Fibroblast of the aortic adventitia (primary cell): Measurements from ENCODE around the gene SDF4. TPM values are rescaled to one million over a fixed set of nuclear protein-coding genes. Genes with fewer than 3 reads are reported as not detected.

Experiments used
- DNase-seq: peaks from one replicate; pipeline ENCODE4 v3.0.0-alpha.2; 2010; ENCODE audit warnings: low read depth
- H3K4me3 ChIP-seq: 2 replicates; pipeline ENCODE4 v1.5.1; 2011; ENCODE audit warnings: low read depth, mild to moderate bottlenecking, control low read depth, low read length, moderate library complexity
- total RNA-seq: library from RNA; depleted of rRNA; stranded (reverse); fragments of >200 nt; gene quantifications from 2 replicates; pipeline ENCODE4 v1.2.3, GENCODE V29; 2012; ENCODE audit warnings: low replicate concordance
- TF ChIP-seq, protein P1 (sequence below): IDR thresholded peaks from 2 replicates; pipeline ENCODE4 v1.5.1; 2011; ENCODE audit warnings: mild to moderate bottlenecking, low read length, control low read depth, inconsistent platforms; ENCODE audit not compliant: insufficient read depth

Gene SDF4
- total RNA-seq, 1 donor = 91.6 TPM

DNA sequence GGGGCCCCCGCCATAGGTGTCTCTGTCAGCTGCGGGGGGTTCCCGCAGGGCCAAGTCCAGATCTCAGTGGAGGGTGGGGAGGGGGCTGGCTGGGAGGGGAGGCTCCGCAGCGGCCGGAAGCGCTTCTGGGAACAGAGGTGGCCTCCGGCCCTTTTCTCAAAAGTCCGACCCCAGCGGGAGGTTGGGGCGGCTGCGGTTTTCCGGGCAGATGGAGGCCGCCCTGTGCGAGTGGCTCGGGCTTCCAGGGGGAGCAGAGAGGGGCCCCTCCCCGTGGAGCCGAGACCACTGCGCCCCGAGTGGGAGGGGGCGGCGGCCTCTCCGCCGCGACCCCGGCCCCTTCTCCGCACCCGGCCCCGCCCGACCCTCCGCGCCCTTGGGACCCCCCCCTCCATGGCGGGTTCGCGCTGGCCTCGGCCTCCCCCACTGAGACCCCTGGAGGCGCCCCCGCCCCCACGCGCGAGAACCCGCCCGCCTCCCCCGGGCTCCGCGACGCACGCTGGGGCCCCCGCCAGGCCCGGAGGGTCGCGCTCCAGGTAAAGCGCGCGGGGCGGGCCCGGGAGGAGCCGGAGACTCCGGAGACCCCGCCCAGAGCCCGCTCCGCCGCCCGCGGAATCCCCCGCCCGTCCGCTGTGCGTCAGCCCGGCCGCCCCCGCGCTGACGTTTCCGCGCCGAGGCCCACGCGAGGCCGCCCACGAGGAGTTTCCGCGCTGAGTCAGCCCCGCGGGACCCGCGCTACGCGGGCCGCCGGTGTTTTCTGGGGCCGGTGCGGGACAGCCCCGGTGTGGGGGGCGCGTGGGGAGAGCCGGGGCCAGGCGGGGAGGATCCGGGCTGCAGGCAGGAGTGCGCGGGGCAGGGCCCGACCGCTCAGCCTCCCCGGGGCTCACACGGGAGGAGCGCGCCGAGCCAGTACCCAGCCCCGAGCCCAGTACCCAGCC lies 30.7 kb downstream of the SDF4 start:
- peak; percentile 37 for DNase-seq
- H3K4me3 ChIP-seq = peak overlapping the region; percentile 48
- TF ChIP-seq, protein P1, sequence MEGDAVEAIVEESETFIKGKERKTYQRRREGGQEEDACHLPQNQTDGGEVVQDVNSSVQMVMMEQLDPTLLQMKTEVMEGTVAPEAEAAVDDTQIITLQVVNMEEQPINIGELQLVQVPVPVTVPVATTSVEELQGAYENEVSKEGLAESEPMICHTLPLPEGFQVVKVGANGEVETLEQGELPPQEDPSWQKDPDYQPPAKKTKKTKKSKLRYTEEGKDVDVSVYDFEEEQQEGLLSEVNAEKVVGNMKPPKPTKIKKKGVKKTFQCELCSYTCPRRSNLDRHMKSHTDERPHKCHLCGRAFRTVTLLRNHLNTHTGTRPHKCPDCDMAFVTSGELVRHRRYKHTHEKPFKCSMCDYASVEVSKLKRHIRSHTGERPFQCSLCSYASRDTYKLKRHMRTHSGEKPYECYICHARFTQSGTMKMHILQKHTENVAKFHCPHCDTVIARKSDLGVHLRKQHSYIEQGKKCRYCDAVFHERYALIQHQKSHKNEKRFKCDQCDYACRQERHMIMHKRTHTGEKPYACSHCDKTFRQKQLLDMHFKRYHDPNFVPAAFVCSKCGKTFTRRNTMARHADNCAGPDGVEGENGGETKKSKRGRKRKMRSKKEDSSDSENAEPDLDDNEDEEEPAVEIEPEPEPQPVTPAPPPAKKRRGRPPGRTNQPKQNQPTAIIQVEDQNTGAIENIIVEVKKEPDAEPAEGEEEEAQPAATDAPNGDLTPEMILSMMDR = no peak

DNA sequence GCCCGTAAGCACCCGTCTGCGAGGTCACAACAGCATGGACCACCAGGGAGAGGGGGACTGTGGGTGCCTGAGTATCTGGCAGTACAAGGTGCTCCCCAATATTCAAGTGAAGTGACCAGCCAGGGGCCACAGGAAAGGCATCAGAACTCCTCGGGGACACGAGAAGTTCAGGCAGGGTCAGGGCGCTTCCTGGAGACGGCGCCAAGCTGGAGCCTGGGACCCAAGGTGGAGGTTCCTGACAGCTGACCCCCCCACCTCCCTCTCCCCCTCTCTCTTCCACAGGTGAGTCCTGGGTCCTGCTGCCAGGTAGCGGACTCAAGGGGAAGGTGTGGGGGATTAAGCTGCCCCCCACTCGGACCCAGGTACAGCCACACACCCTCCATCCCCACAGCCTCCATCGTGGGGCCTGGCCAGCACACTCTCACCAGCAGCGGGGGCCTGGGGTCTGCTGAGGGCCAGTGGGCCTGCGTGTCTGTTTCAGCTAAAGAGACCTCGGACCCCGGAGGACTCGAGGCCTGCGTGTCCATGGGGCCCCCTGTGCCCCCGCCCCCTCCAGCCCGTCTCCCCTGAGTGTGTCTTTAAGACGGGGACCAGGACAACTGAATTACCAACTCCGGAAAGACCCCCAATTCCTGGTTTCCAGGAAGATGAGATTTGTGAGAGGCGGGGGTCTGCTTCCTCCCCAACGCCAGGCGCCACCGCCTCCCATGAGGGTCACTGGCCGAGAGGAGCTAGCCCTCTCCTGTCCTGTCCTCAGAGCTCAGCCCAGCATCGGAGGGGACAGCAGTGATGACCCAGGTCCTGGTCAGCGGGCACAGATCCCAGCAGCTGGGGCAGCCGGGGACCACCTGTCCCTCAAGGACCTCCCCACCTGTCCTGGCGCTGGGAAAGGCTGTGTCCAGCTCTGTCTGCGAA lies 31.6 kb downstream of the SDF4 start:
- TF ChIP-seq, protein P1 = no peak
- no peak overlapping the region for H3K4me3 ChIP-seq
- no peak for DNase-seq

DNA sequence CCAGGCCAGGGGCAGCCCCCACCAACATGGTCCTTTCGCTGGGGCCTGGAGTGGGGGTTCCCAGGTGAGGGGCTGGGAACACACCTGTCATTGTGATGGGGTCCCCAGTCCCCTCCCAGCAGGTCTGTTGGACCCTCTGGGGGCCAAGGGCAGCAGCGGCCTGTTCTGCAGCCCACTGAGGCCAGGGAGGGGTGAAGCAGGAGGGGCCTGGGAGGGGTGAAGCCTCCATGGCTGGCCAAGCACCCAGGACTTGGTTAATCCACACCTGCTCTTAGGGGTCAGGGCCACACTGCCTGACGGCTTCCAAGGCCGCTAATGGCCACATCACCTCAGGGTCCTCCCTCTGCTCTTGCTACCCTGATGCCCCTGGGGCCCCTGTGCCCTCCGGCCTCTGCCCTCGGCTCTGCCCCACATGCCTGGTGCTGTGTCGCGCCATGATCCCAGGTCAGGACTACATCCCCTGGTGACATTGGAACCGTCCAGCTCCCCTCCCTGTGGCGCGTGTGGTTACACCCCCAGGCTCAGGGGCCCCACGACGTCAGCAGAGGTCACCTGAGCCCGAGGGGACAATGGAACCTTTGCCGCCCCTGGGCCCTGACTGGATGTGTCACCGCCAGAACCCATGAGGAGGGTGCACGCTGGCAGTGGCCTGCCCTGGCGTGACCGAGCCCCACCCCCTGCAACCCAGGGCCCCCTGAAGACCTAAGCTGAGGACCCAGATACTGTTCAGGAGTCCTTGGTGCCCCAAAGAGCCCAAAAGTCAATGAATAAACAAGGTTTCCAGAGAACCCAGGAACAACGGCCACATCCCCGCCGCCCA lies 32.5 kb downstream of the SDF4 start:
- TF ChIP-seq, protein P1 = no peak
- H3K4me3 ChIP-seq = no peak overlapping the region
- DNase-seq = no peak

DNA sequence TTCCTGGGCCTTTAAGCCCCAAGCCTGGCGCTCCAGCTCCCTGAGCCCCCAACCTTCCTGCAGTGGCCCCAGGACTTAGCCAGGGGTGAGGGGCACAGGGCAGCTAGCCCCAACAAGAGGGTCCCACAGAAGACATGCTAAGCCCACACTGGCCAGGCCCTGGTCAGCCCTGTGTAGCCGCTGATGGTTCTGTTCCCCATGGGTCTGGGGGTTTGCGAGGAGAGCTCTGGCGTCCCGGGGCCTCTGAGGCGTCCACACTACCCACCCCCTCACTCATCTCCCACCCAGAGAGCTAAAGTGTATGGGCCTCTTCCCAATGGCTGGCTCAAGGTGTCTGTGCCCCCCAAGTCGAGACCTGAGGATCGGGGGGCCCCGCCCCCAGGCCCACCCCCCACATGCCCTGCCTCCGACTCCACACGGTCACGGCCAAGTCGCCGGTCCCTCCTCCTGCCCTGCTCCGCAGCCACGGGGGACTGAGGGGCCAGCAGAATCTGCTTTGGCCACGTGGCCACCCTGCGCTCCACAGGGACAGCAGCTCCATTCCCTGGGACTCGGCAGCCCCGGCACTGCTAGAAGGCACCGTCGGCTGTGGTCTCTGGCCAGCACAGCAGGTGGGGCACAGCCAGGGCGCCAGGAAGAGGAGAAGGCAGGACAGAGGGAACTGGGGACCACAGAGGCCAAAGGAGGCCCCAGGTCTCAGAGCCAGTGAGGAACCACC lies 33.2 kb downstream of the SDF4 start:
- no peak overlapping the region for H3K4me3 ChIP-seq
- no peak for DNase-seq
- TF ChIP-seq, protein P1 = no peak

DNA sequence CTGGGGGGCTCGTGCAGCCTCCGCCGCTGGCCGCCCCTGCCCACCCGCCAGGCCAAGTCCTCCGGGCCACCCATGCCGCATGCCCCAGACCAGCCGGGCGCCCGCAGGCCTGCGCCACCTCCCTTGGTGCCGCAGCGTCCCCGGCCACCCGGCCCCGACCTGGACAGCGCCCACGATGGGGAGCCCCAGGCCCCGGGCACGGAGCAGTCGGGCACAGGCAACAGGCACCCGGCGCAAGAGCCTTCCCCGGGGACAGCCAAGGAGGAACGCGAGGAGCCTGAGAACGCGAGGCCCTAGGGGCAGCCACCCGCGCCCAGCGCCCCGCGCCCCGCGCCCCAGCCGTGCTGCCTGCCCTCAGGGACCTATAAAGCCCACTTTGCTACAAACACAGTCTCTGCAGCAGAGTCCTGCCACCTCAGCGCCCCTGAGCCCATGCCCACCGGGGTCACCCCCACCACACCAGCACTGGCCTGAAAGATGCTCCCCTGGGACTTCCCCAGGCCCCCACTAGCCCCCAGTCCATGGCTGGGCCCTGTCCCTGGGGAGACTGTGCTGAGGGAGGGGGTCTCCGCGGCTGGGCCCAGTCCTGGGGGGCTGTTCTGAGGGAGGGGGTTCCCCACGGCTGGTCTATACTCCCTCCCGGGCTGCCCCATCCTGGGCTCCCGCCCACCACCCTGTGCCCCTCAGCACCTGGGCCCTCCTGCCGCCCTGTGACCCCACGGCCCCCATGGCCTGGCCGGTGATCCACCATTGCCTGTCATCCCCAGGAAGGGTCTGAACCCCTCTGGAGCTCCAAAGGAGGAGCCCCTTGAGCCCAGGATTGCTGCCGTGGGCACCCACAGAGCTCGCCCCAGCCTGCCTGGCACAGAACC lies 34.0 kb downstream of the SDF4 start:
- TF ChIP-seq, protein P1 = no peak
- no peak for DNase-seq
- H3K4me3 ChIP-seq = no peak overlapping the region
